H1 (cell line): ENCODE measurements around the gene GPT2. TPM values are rescaled to one million over a fixed set of nuclear protein-coding genes. Genes with fewer than 3 reads are reported as not detected.

ENCODE experiments used
- CTCF ChIA-PET: fragments of 300-600 bp; sonication (Branson Sonifier 250); formaldehyde crosslinking; loops from one replicate; lab custom pipeline; 2021; ENCODE audit not compliant: partially characterized antibody; lab: Charles Lee
- POLR2A ChIA-PET: fragments of 300-600 bp; sonication (Branson Sonifier 250); formaldehyde crosslinking; loops from one replicate; lab custom pipeline; 2021; ENCODE audit warnings: inconsistent platforms; ENCODE audit not compliant: partially characterized antibody; lab: Charles Lee
- DNase-seq, 2 experiments: peaks; one replicate each; pipeline versions ENCODE4 v3.0.0 to v3.0.0-alpha.2; 2010 to 2022; ENCODE audit warnings: low spot score in 2 of 2, low read depth in 1 of 2, mixed read lengths in 1 of 2
- FAIRE-seq: peaks from 2 replicates; lab custom pipeline; 2011; peaks lifted over from hg19 to GRCh38; lab: Jason Lieb, UNC
- H2AFZ ChIP-seq: 2 replicates; pipeline ENCODE4 v1.8.1; 2012; ENCODE audit warnings: low read length, inconsistent platforms
- H2AK5ac ChIP-seq: 2 replicates; pipeline ENCODE4 v1.6.1; 2013; ENCODE audit warnings: low read depth, low read length
- H2BK120ac ChIP-seq: replicated peaks from 2 replicates; pipeline ENCODE3; 2013; ENCODE audit warnings: low read depth, low read length, inconsistent platforms
- H2BK12ac ChIP-seq: 2 replicates; pipeline ENCODE4 v1.6.1; 2013; ENCODE audit warnings: low read depth, low read length
- H2BK15ac ChIP-seq: 2 replicates; pipeline ENCODE4 v1.6.1; 2013; ENCODE audit warnings: low read length
- H2BK20ac ChIP-seq: 2 replicates; pipeline ENCODE4 v1.6.1; 2013; ENCODE audit warnings: low read length
- H2BK5ac ChIP-seq: 2 replicates; pipeline ENCODE4 v1.6.1; 2013; ENCODE audit warnings: low read depth, low read length
- H3K14ac ChIP-seq: 2 replicates; pipeline ENCODE4 v1.6.1; 2013; ENCODE audit warnings: inconsistent platforms; ENCODE audit not compliant: insufficient read length
- H3K18ac ChIP-seq: 2 replicates; pipeline ENCODE4 v1.6.1; 2013; ENCODE audit warnings: low read length; ENCODE audit errors: extremely low read depth
- H3K23ac ChIP-seq: 2 replicates; pipeline ENCODE4 v1.6.1; 2013; ENCODE audit warnings: inconsistent platforms; ENCODE audit not compliant: insufficient read length
- H3K23me2 ChIP-seq: 2 replicates; pipeline ENCODE4 v1.6.1; 2013; ENCODE audit warnings: low read depth, low read length
- H3K27ac ChIP-seq: 2 replicates; pipeline ENCODE4 v1.6.1; 2011; ENCODE audit warnings: low read depth, low read length, inconsistent platforms
- H3K27me3 ChIP-seq, 4 experiments: replicated peaks in 1 of 4; 1 replicate in 1 of 4; 2 replicates in 3 of 4; pipeline versions ENCODE4 v1.6.1 to v1.8.1; 2011 to 2013; ENCODE audit warnings: low read length in 3 of 4, mild to moderate bottlenecking in 3 of 4, inconsistent platforms in 2 of 4, mixed read lengths in 2 of 4, moderate library complexity in 1 of 4; ENCODE audit not compliant: control insufficient read depth in 3 of 4, insufficient read depth in 3 of 4; ENCODE audit errors: extremely low read depth in 1 of 4
- H3K36me3 ChIP-seq, 4 experiments: 2 replicates each; pipeline versions ENCODE4 v1.6.1 to v1.8.1; 2011 to 2013; ENCODE audit warnings: mild to moderate bottlenecking in 4 of 4, low read length in 3 of 4, moderate library complexity in 2 of 4, control low read depth in 1 of 4, inconsistent platforms in 1 of 4; ENCODE audit not compliant: insufficient read depth in 4 of 4, control insufficient read depth in 2 of 4
- H3K4ac ChIP-seq: replicated peaks from 2 replicates; pipeline ENCODE3; 2013; ENCODE audit warnings: low read length, low read depth, mixed read lengths, inconsistent platforms; ENCODE audit not compliant: insufficient read length
- H3K4me1 ChIP-seq, 4 experiments: replicated peaks in 1 of 4; 1 replicate in 1 of 4; 2 replicates in 3 of 4; pipeline versions ENCODE4 v1.6.1 to v1.8.1; 2011 to 2013; ENCODE audit warnings: low read length in 3 of 4, inconsistent platforms in 2 of 4, mixed read lengths in 1 of 4; ENCODE audit not compliant: insufficient read depth in 4 of 4, control insufficient read depth in 3 of 4
- H3K4me2 ChIP-seq, 2 experiments: 2 replicates each; pipeline versions ENCODE4 v1.6.1 to v1.8.1; 2011 to 2013; ENCODE audit warnings: low read depth in 2 of 2, low read length in 2 of 2, control low read depth in 1 of 2, inconsistent platforms in 1 of 2, mild to moderate bottlenecking in 1 of 2; ENCODE audit not compliant: insufficient read depth in 1 of 2
- H3K4me3 ChIP-seq, 4 experiments: fragments of 200-600, 300-600 bp in 1 of 4; sonication (generic), shearing (Covaris generic), sonication (Bioruptor Twin) in 1 of 4; 2 replicates each; pipeline versions ENCODE4 v1.5.1 to v1.8.1; 2011 to 2016; ENCODE audit warnings: low read length in 4 of 4, low read depth in 3 of 4, control low read depth in 2 of 4, inconsistent platforms in 2 of 4, mild to moderate bottlenecking in 2 of 4, mixed read lengths in 1 of 4, moderate library complexity in 1 of 4; ENCODE audit not compliant: insufficient read depth in 2 of 4; ENCODE audit errors: extremely low read depth in 1 of 4
- H3K56ac ChIP-seq: replicated peaks from 2 replicates; pipeline ENCODE3; 2013; ENCODE audit warnings: low read depth, mild to moderate bottlenecking, mixed read lengths, low read length, inconsistent platforms; ENCODE audit not compliant: insufficient read length
- H3K79me1 ChIP-seq: 2 replicates; pipeline ENCODE4 v1.6.1; 2013; ENCODE audit warnings: low read depth, low read length, control low read depth
- H3K79me2 ChIP-seq, 2 experiments: 2 replicates each; pipeline versions ENCODE4 v1.6.1 to v1.8.1; 2012 to 2013; ENCODE audit warnings: low read length in 2 of 2, mild to moderate bottlenecking in 2 of 2, inconsistent platforms in 1 of 2; ENCODE audit not compliant: insufficient read depth in 2 of 2, control insufficient read depth in 1 of 2
- H3K9ac ChIP-seq, 4 experiments: replicated peaks in 1 of 4; 1 replicate in 1 of 4; 2 replicates in 3 of 4; pipeline versions ENCODE4 v1.6.1 to v1.8.1; 2011 to 2013; ENCODE audit warnings: low read depth in 3 of 4, low read length in 3 of 4, control low read depth in 2 of 4, mild to moderate bottlenecking in 2 of 4, moderate library complexity in 2 of 4, inconsistent platforms in 1 of 4; ENCODE audit errors: extremely low read depth in 1 of 4
- H3K9me3 ChIP-seq, 2 experiments: 2 replicates each; pipeline versions ENCODE4 v1.6.1 to v1.8.1; 2012 to 2013; ENCODE audit warnings: mild to moderate bottlenecking in 2 of 2, moderate library complexity in 2 of 2, control low read depth in 1 of 2, inconsistent platforms in 1 of 2, low read depth in 1 of 2, low read length in 1 of 2, mixed read lengths in 1 of 2; ENCODE audit not compliant: insufficient read depth in 2 of 2
- H4K20me1 ChIP-seq, 2 experiments: replicated peaks in 1 of 2; 2 replicates each; pipeline versions ENCODE3 to v1.8.1; 2011 to 2013; ENCODE audit warnings: inconsistent platforms in 2 of 2, low read length in 2 of 2, mild to moderate bottlenecking in 1 of 2; ENCODE audit not compliant: insufficient read depth in 2 of 2, control insufficient read depth in 1 of 2
- H4K5ac ChIP-seq: 2 replicates; pipeline ENCODE4 v1.6.1; 2013; ENCODE audit warnings: low read length, low read depth, mixed read lengths, inconsistent platforms; ENCODE audit not compliant: insufficient read length
- H4K8ac ChIP-seq: 2 replicates; pipeline ENCODE4 v1.8.0; 2013; ENCODE audit warnings: mild to moderate bottlenecking, moderate library complexity, low read length, inconsistent platforms; ENCODE audit not compliant: insufficient read depth; ENCODE audit errors: extremely low read depth
- H4K91ac ChIP-seq: replicated peaks from 2 replicates; pipeline ENCODE3; 2013; ENCODE audit warnings: low read length, mixed read lengths, inconsistent platforms; ENCODE audit not compliant: insufficient read length
- BRCA1 ChIP-seq: IDR thresholded peaks from 2 replicates; pipeline ENCODE4 v1.6.1; 2012; ENCODE audit warnings: low read depth, low read length, improper control_type of control experiment
- CBX8 ChIP-seq: fragments of 300-800, 300-1000 bp; sonication (generic); IDR thresholded peaks from 2 replicates; pipeline ENCODE4 v1.7.1; 2016; ENCODE audit warnings: low read depth, low read length, borderline replicate concordance
- CHD1 ChIP-seq: IDR thresholded peaks from 2 replicates; pipeline ENCODE4 v1.6.1; 2012; ENCODE audit warnings: low read depth, low read length, improper control_type of control experiment
- CHD2 ChIP-seq: IDR thresholded peaks from 2 replicates; pipeline ENCODE4 v1.6.1; 2012; ENCODE audit warnings: low read length, improper control_type of control experiment
- GABPA ChIP-seq: IDR thresholded peaks from 2 replicates; pipeline ENCODE4 v1.6.1; 2011; ENCODE audit warnings: mild to moderate bottlenecking, low read length, moderate library complexity, borderline replicate concordance; ENCODE audit not compliant: insufficient read depth
- KDM5A ChIP-seq: fragments of 200-600 bp; IDR thresholded peaks from 2 replicates; pipeline ENCODE4 v1.7.1; 2012; ENCODE audit warnings: mild to moderate bottlenecking, low read length, inconsistent platforms, mixed read lengths
- RNF2 ChIP-seq: fragments of 200-900, 300-1000 bp; sonication (generic); IDR thresholded peaks from 2 replicates; pipeline ENCODE4 v1.7.1; 2016; ENCODE audit warnings: borderline replicate concordance, low read depth, mild to moderate bottlenecking, antibody characterized with exemption, low read length; ENCODE audit not compliant: poor library complexity, severe bottlenecking; ENCODE audit errors: missing control alignments
- SIX5 ChIP-seq: IDR thresholded peaks from 2 replicates; pipeline ENCODE4 v1.6.1; 2011; ENCODE audit warnings: mild to moderate bottlenecking, low read depth, low read length
- SP2 ChIP-seq: IDR thresholded peaks from 2 replicates; pipeline ENCODE4 v1.6.1; 2012; ENCODE audit warnings: mild to moderate bottlenecking, low read length, inconsistent platforms
- SP4 ChIP-seq: IDR thresholded peaks from 2 replicates; pipeline ENCODE4 v1.6.1; 2012; ENCODE audit warnings: low read length, inconsistent platforms
- ZNF274 ChIP-seq: IDR thresholded peaks from 2 replicates; pipeline ENCODE4 v1.7.0; 2012; ENCODE audit warnings: low read length, borderline replicate concordance; ENCODE audit errors: extremely low read depth
- WGBS, 2 experiments: shearing (Covaris generic) in 1 of 2; methylation state at CpG; one replicate each; pipeline versions ENCODE4 v1.1.6 to v1.1.7; 2013 to 2015; ENCODE audit warnings: low lambda C conversion rate in 2 of 2, mixed read lengths in 2 of 2, inconsistent platforms in 1 of 2, low coverage in 1 of 2, missing lambda C conversion rate in 1 of 2; ENCODE audit not compliant: insufficient replicate concordance in 2 of 2, insufficient coverage in 1 of 2, insufficient read length in 1 of 2; ENCODE audit errors: extremely low coverage in 1 of 2, missing lambda C conversion rate in 1 of 2; 5-methylcytosine and 5-hydroxymethylcytosine counted together
- polyA plus RNA-seq, 7 experiments: library from polyadenylated mRNA; depleted of rRNA in 3 of 7; stranded (reverse) in 5 of 7; unstranded in 2 of 7; fragments of >200 nt in 5 of 7; fragments of 200-250 nt in 2 of 7; gene quantifications; 1 replicate in 5 of 7; 2 replicates in 1 of 7; 4 replicates in 1 of 7; pipeline versions ENCODE4 v1.2.1 to v1.2.3, GENCODE V29; 2011 to 2013; ENCODE audit warnings: missing spikeins in 2 of 7, mixed read lengths in 2 of 7
- total RNA-seq: library from RNA; stranded (reverse); fragmentation: NEBNext Ultra II Directional; extraction: Animal tissue kit (Norgen Biotek cat#: 25700); gene quantifications from 2 replicates; pipeline ENCODE4 v1.2.1, GENCODE V29; 2021
- TF ChIP-seq, protein P1 (sequence below): IDR thresholded peaks from 2 replicates; pipeline ENCODE4 v1.6.1; 2011; ENCODE audit warnings: low read length, improper control_type of control experiment

Gene GPT2
- total and polyA plus RNA-seq, 2 of the 8 experiments (the other 6 are each of a cell fraction or from before 2014, with no cell fraction given), result 71.6 to 94.1 TPM

DNA sequence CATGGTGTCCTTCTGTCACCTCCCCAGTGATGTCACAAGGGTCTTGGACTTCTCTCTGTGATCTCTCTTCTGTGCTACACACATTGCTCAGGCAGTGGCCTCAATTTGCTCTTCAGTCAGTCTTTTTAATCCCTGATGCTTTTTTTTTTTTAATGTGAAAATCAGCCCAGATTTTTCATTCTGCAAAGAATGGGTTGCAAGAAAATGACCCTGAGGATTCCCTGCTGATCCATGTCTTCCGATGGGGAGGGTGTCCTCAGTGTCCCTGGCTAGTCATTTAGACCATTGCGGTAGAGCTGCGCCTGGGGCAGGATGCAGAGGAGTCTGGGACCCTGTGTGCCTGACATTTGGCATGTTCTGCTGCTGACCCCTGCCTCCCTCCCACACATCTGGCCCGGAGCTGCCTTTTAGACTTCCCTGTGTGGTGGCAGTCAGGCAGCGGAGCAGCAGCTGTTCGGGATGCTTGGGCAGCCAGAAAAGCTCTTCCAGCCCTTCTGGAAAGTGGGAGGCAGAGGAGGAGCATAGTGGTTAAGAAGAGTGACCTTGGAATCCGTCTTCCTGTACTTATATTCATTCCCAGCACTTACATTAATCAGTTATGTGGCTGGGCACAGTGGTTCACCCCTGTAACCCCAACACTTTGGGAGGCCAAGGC, 12.3 kb downstream of the GPT2 start:
- H2AK5ac ChIP-seq, result no peak overlapping the region
- ChIA-PET POLR2A (interaction anchor here (0.8 to 22.7 kb wide), 7 partner anchors 11 to 205 kb away, joined by 3 to 580 read pairs (median 20); partner anchors contain the start of gene GPT2), CTCF (interaction anchor here (0.7 to 2.0 kb wide), 4 partner anchors 10 to 42 kb away, joined by 3 to 8 read pairs (median 5); no protein-coding TSS in a partner anchor)
- H3K79me1 ChIP-seq, result peaks cover 14% of the 10 kb centered on the region
- H2BK20ac ChIP-seq, result no peak overlapping the region
- no peak overlapping the region; the same call in 1 of the 2 replicates for H3K18ac ChIP-seq
- peaks cover 11 to 65% of the 10 kb centered on the region in 2 experiments for H3K79me2 ChIP-seq
- no peak overlapping the region for H3K4me3 ChIP-seq
- no peak overlapping the region for H3K9ac ChIP-seq
- FAIRE-seq, result no peak
- no peaks in the 10 kb centered on the region for H3K23me2 ChIP-seq
- no peak overlapping the region for H3K4ac ChIP-seq
- H2BK15ac ChIP-seq, result no peak overlapping the region
- 80% methylated on average over 7 of the region's 7 CpGs; no CpG with 5 or more reads in 1 of the 2 experiments for WGBS, 2 experiments
- H4K8ac ChIP-seq, result no peak overlapping the region
- no peak overlapping the region for H3K14ac ChIP-seq
- H2BK12ac ChIP-seq, result no peak overlapping the region
- peaks cover 20 to 25% of the 10 kb centered on the region in 2 experiments for H4K20me1 ChIP-seq
- no peak overlapping the region for H3K56ac ChIP-seq
- peaks cover 0 to 7% (median 0%) of the 10 kb centered on the region in 4 experiments; a peak in 2 of 7 replicates for H3K4me1 ChIP-seq
- DNase-seq, result no peak
- H2AFZ ChIP-seq, result no peak overlapping the region
- H3K4me2 ChIP-seq, result no peak overlapping the region
- no peak overlapping the region for H4K5ac ChIP-seq
- H3K36me3 ChIP-seq, result peaks cover 4 to 51% (median 15%) of the 10 kb centered on the region in 4 experiments; a peak in 7 of 8 replicates
- H2BK120ac ChIP-seq, result no peak overlapping the region
- H2BK5ac ChIP-seq, result no peak overlapping the region
- H3K27me3 ChIP-seq, result no peaks in the 10 kb centered on the region
- H3K23ac ChIP-seq, result no peak overlapping the region
- no peak overlapping the region for H3K27ac ChIP-seq
- no peaks in the 10 kb centered on the region for H3K9me3 ChIP-seq
- H4K91ac ChIP-seq, result no peak overlapping the region
- no peak for TF ChIP-seq KDM5A
- TF ChIP-seq SP2, result no peak
- no peak for TF ChIP-seq RNF2
- TF ChIP-seq, protein P1, sequence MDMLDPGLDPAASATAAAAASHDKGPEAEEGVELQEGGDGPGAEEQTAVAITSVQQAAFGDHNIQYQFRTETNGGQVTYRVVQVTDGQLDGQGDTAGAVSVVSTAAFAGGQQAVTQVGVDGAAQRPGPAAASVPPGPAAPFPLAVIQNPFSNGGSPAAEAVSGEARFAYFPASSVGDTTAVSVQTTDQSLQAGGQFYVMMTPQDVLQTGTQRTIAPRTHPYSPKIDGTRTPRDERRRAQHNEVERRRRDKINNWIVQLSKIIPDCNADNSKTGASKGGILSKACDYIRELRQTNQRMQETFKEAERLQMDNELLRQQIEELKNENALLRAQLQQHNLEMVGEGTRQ, result no peak
- no peak for TF ChIP-seq ZNF274
- TF ChIP-seq SP4, result no peak
- TF ChIP-seq CHD2, result no peak
- TF ChIP-seq BRCA1, result no peak
- TF ChIP-seq CBX8, result no peak
- TF ChIP-seq GABPA, result no peak
- TF ChIP-seq SIX5, result no peak
- no peak for TF ChIP-seq CHD1
